ENCODE results near the gene SUGCT.

DNA sequence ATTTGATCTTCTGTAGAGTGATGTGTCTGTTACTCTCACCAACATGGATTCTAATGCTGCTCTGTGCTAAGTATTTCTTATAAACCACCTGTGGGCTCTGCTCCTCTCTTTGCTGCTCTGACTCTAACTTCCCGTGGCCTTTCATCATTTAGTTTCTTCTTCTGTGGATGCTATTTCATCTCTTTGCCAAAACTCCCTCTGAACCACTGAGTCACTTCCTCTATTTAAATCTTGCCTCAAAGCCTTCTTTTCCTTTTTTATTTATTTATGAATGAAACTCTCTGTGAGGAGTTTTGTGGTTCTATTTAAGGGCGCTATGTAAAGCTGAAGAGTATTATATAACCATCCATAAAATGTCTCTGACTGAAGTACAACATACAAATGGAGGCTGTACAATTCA lies 538.5 kb downstream of the SUGCT start:
- no peak for TF ChIP-seq POLR2AphosphoS5 (IDR thresholded peaks at IDR 0.05; ENCODE audit: borderline replicate concordance, low read depth, low read length)
- no peak for TF ChIP-seq EZH2 (IDR thresholded peaks at IDR 0.05)
- no peak for TF ChIP-seq FOXP2 (optimal IDR thresholded peaks at IDR 0.05; ENCODE audit: control extremely low read depth, extremely low read length, insufficient read depth)

All from SK-N-MC (cell line).